ENCODE measurements around the gene PDZRN4. TPM values are rescaled to one million over a fixed set of nuclear protein-coding genes. Genes with fewer than 3 reads are reported as not detected.
"Not testable (repeated sequence)": the region's sequence is repeated elsewhere in the genome, so short reads cannot be mapped to it uniquely, and the experiment has no call there.

The PDZRN4 gene
- total RNA-seq, 2 experiments from 2014 or later: not detected

- H3K36me3 Mint-ChIP-seq: no peaks in the 10 kb centered on the region
- H3K4me3 Mint-ChIP-seq: no peak overlapping the region
- H3K9me3 Mint-ChIP-seq: no peaks in the 10 kb centered on the region
- H3K4me1 Mint-ChIP-seq (ENCODE audit: low read depth): no peaks in the 10 kb centered on the region
- intact Hi-C loops (cut with micrococcal nuclease): no loop called here
- ChIA-PET CTCF (no interaction called here), POLR2A (no interaction called here)
- DNase-seq: no peak
- H3K27ac Mint-ChIP-seq: no peak overlapping the region
- no peaks in the 10 kb centered on the region for H3K27me3 Mint-ChIP-seq
Observed at GRCh38 chr12:41221491-41221890, 33.4 kb downstream of the PDZRN4 start.

GRCh38 chr12:41223600-41223999 is 35.5 kb downstream of the PDZRN4 start:
- no peaks in the 10 kb centered on the region for H3K9me3 Mint-ChIP-seq
- no peaks in the 10 kb centered on the region for H3K27me3 Mint-ChIP-seq
- ChIA-PET POLR2A (no interaction called here), CTCF (no interaction called here)
- no peak for DNase-seq
- H3K4me1 Mint-ChIP-seq (ENCODE audit: low read depth): no peaks in the 10 kb centered on the region
- intact Hi-C loops (cut with micrococcal nuclease): no loop called here
- no peaks in the 10 kb centered on the region for H3K36me3 Mint-ChIP-seq
- no peak overlapping the region for H3K27ac Mint-ChIP-seq
- H3K4me3 Mint-ChIP-seq: no peak overlapping the region

GRCh38 chr12:41224066-41224465 is 35.9 kb downstream of the PDZRN4 start:
- POLR2A ChIA-PET: no interaction called here
- Mint-ChIP-seq H3K36me3 (no peaks in the 10 kb centered on the region), H3K27ac (no peak overlapping the region), H3K4me1 (ENCODE audit: low read depth) (no peaks in the 10 kb centered on the region), H3K9me3 (no peaks in the 10 kb centered on the region), H3K27me3 (no peaks in the 10 kb centered on the region), H3K4me3 (no peak overlapping the region)
- no peak for DNase-seq
- CTCF ChIA-PET: no interaction called here
- intact Hi-C loops (cut with micrococcal nuclease): no loop called here

DNA sequence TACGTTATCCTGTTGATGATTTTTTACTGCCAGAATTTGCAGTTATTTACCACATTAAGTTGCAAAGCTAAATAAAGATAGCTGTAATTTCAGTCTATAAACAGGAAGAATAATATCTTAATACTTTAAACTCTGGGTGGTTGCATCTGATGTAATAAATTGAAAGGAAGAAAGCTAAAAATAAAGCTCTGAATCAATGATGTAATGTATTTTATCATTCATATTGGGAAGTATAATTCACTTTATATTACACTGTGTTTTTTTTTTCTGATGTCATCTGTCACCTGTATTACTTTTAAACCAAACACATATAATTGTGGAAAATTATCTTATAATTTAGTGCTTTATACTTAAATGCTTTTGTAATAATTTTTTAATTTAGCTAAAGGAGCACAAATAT is 37.1 kb downstream of the PDZRN4 start:
- Mint-ChIP-seq H3K27me3 (no peaks in the 10 kb centered on the region), H3K27ac (no peak overlapping the region), H3K36me3 (no peaks in the 10 kb centered on the region), H3K4me1 (ENCODE audit: low read depth) (no peaks in the 10 kb centered on the region), H3K9me3 (no peaks in the 10 kb centered on the region), H3K4me3 (no peak overlapping the region)
- POLR2A ChIA-PET: no interaction called here
- CTCF ChIA-PET: no interaction called here
- intact Hi-C loops (cut with micrococcal nuclease): no loop called here
- DNase-seq: no peak

GRCh38 chr12:41228066-41228820 is 40.1 kb downstream of the PDZRN4 start:
- Mint-ChIP-seq H3K27ac (no peak overlapping the region), H3K9me3 (no peaks in the 10 kb centered on the region), H3K27me3 (no peaks in the 10 kb centered on the region), H3K36me3 (no peaks in the 10 kb centered on the region), H3K4me1 (ENCODE audit: low read depth) (no peaks in the 10 kb centered on the region), H3K4me3 (no peak overlapping the region)
- intact Hi-C loops (cut with micrococcal nuclease): no loop called here
- ChIA-PET POLR2A (no interaction called here), CTCF (no interaction called here)
- no peak for DNase-seq

DNA sequence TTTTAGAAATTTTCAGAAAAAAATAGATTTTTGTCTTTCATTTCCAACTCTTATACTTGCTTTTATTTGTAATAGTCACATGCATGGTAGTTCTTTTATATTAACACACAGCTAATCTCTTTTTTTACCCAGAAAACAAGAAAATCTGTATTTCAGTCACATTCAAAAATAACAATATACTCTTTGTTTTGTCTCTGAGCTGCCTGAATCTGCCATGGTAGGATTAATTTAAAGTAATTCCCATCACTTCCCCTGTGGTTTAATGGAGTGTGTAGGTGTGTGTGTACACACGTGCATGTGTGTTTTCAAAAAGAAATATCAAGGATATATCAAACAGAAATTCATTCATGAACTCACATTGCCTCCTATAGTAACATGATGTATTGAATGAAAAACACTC is 42.6 kb downstream of the PDZRN4 start:
- no peaks in the 10 kb centered on the region for H3K4me1 Mint-ChIP-seq (ENCODE audit: low read depth)
- H3K27ac Mint-ChIP-seq: no peak overlapping the region
- no peaks in the 10 kb centered on the region for H3K9me3 Mint-ChIP-seq
- no peak overlapping the region for H3K4me3 Mint-ChIP-seq
- ChIA-PET POLR2A (no interaction called here), CTCF (no interaction called here)
- no peaks in the 10 kb centered on the region for H3K27me3 Mint-ChIP-seq
- DNase-seq: no peak
- H3K36me3 Mint-ChIP-seq: no peaks in the 10 kb centered on the region
- intact Hi-C loops (cut with micrococcal nuclease): no loop called here

- intact Hi-C loops (cut with micrococcal nuclease): no loop called here
- no peak for DNase-seq
- POLR2A ChIA-PET: no interaction called here
- no peak overlapping the region for H3K4me3 Mint-ChIP-seq
- no peak overlapping the region for H3K27ac Mint-ChIP-seq
- H3K27me3 Mint-ChIP-seq: no peaks in the 10 kb centered on the region
- CTCF ChIA-PET: no interaction called here
- no peaks in the 10 kb centered on the region for H3K9me3 Mint-ChIP-seq
- H3K36me3 Mint-ChIP-seq: no peaks in the 10 kb centered on the region
- H3K4me1 Mint-ChIP-seq (ENCODE audit: low read depth): no peaks in the 10 kb centered on the region
Observed at GRCh38 chr12:41234692-41235091, 46.6 kb downstream of the PDZRN4 start.

- no peaks in the 10 kb centered on the region for H3K27me3 Mint-ChIP-seq
- POLR2A ChIA-PET: no interaction called here
- no peaks in the 10 kb centered on the region for H3K9me3 Mint-ChIP-seq
- DNase-seq: no peak
- CTCF ChIA-PET: no interaction called here
- H3K4me1 Mint-ChIP-seq (ENCODE audit: low read depth): no peaks in the 10 kb centered on the region
- no peaks in the 10 kb centered on the region for H3K36me3 Mint-ChIP-seq
- no peak overlapping the region for H3K4me3 Mint-ChIP-seq
- intact Hi-C loops (cut with micrococcal nuclease): no loop called here
- no peak overlapping the region for H3K27ac Mint-ChIP-seq
Observed at GRCh38 chr12:41242603-41243002, 54.5 kb downstream of the PDZRN4 start.

DNA sequence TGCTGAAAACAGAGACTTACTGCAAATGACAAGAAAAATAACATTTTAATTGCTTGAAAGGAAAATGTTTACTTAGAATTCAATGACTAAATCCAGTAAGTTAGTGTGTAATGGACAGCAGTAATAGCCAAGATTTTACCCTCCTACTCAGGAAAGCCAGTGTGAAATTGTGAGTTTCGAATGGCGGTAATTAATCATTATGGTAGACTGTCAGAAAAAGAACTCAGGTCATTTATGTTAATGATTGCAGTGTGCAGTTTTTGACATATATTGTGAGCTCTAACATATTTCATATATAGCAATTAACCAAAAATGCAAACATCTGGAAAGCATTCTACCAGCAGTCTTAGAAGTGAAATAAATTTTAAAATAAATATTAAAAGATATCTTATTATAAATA is 60.3 kb downstream of the PDZRN4 start:
- no peak overlapping the region for H3K27ac Mint-ChIP-seq
- no peaks in the 10 kb centered on the region for H3K9me3 Mint-ChIP-seq
- DNase-seq: no peak
- no peaks in the 10 kb centered on the region for H3K4me1 Mint-ChIP-seq (ENCODE audit: low read depth)
- H3K4me3 Mint-ChIP-seq: no peak overlapping the region
- H3K36me3 Mint-ChIP-seq: no peaks in the 10 kb centered on the region
- no peaks in the 10 kb centered on the region for H3K27me3 Mint-ChIP-seq
- intact Hi-C loops (cut with micrococcal nuclease): no loop called here
- CTCF ChIA-PET: no interaction called here
- POLR2A ChIA-PET: no interaction called here

- intact Hi-C loops (cut with micrococcal nuclease): no loop called here
- H3K27ac Mint-ChIP-seq: no peak overlapping the region
- CTCF ChIA-PET: no interaction called here
Observed at GRCh38 chr12:41250748-41251147, 62.6 kb downstream of the PDZRN4 start.

GRCh38 chr12:41254004-41254914 is 66.1 kb downstream of the PDZRN4 start:
- H3K9me3 Mint-ChIP-seq: no peaks in the 10 kb centered on the region
- no peaks in the 10 kb centered on the region for H3K4me1 Mint-ChIP-seq (ENCODE audit: low read depth)
- no peak overlapping the region for H3K27ac Mint-ChIP-seq
- H3K36me3 Mint-ChIP-seq: no peaks in the 10 kb centered on the region
- no peak overlapping the region for H3K4me3 Mint-ChIP-seq
- intact Hi-C loops (cut with micrococcal nuclease): no loop called here
- no peak for DNase-seq
- H3K27me3 Mint-ChIP-seq: no peaks in the 10 kb centered on the region
- ChIA-PET POLR2A (no interaction called here), CTCF (no interaction called here)

More at GRCh38 chr12:41250748-41251147, 62.6 kb downstream of the PDZRN4 start:
- no peaks in the 10 kb centered on the region for H3K4me1 Mint-ChIP-seq (ENCODE audit: low read depth)
- no peaks in the 10 kb centered on the region for H3K27me3 Mint-ChIP-seq
- DNase-seq: no peak
- H3K9me3 Mint-ChIP-seq: no peaks in the 10 kb centered on the region
- POLR2A ChIA-PET: no interaction called here
- no peak overlapping the region for H3K4me3 Mint-ChIP-seq
- no peaks in the 10 kb centered on the region for H3K36me3 Mint-ChIP-seq

- POLR2A ChIA-PET; CTCF ChIA-PET; H3K36me3 Mint-ChIP-seq; H3K27ac Mint-ChIP-seq; H3K9me3 Mint-ChIP-seq; DNase-seq; H3K27me3 Mint-ChIP-seq; H3K4me1 Mint-ChIP-seq (ENCODE audit: low read depth); H3K4me3 Mint-ChIP-seq: not testable (repeated sequence)
- intact Hi-C loops (cut with micrococcal nuclease): loop anchor here (10.0 kb wide), 1 partner anchor 1112 kb away; no protein-coding TSS in a partner anchor
Observed at GRCh38 chr12:41263196-41263595, 75.1 kb downstream of the PDZRN4 start.

DNA sequence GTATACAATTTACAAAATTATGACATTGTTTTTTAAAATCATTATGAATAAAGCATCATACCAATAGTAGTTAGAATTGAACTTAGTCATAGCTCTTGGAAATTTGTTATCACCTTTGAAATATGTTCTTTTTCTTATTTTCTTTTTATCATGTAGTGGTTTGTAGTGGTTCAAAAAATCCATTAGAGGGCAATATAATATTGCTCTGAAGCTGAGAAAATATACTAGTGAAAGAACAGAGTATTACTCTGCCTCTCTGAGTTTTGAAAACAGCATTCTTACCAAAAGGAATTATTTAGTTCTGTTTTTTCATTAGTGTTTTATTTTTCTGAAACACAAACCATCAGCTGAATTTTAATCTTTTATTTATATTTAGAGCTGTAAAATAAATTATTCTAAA is 76.2 kb downstream of the PDZRN4 start:
- intact Hi-C loops (cut with micrococcal nuclease): loop anchor here (10.0 kb wide), 1 partner anchor 1111 kb away; no protein-coding TSS in a partner anchor
- Mint-ChIP-seq H3K4me1 (ENCODE audit: low read depth) (no peaks in the 10 kb centered on the region), H3K27ac (no peak overlapping the region), H3K27me3 (no peaks in the 10 kb centered on the region), H3K9me3 (no peaks in the 10 kb centered on the region), H3K36me3 (no peaks in the 10 kb centered on the region), H3K4me3 (no peak overlapping the region)
- ChIA-PET POLR2A (no interaction called here), CTCF (interaction anchor here (1.4 kb wide), 1 partner anchor 760 kb away, joined by 8 read pairs; no protein-coding TSS in a partner anchor)
- DNase-seq: no peak

Measured in activated CD4-positive, alpha-beta memory T cell treated with anti-CD3 and anti-CD28 coated beads for 36 hours (primary cell).